Muscle layer of duodenum (tissue), 2 donors: ENCODE results near the gene CYP1A1.

ENCODE experiments used
- H3K27ac ChIP-seq: one replicate; pipeline ENCODE4 v1.7.0; 2013; ENCODE audit warnings: mild to moderate bottlenecking, low read length
- H3K27me3 ChIP-seq: one replicate; pipeline ENCODE4 v1.7.0; 2013; ENCODE audit warnings: low read depth, mild to moderate bottlenecking, control low read depth, low read length
- H3K36me3 ChIP-seq, 2 donors: one replicate each; pipeline ENCODE4 v1.7.0; 2013; ENCODE audit warnings: low read length in 2 of 2, control low read depth in 1 of 2, mild to moderate bottlenecking in 1 of 2; ENCODE audit not compliant: insufficient read depth in 2 of 2, control insufficient read depth in 1 of 2
- H3K4me1 ChIP-seq, 2 donors: one replicate each; pipeline ENCODE4 v1.7.0; 2013; ENCODE audit warnings: low read length in 2 of 2, mild to moderate bottlenecking in 2 of 2, control low read depth in 1 of 2, moderate library complexity in 1 of 2; ENCODE audit not compliant: insufficient read depth in 2 of 2, control insufficient read depth in 1 of 2
- H3K4me3 ChIP-seq, 2 donors: one replicate each; pipeline ENCODE4 v1.7.0; 2013; ENCODE audit warnings: low read length in 2 of 2, low read depth in 1 of 2, mild to moderate bottlenecking in 1 of 2
- H3K9me3 ChIP-seq, 2 donors: one replicate each; pipeline ENCODE4 v1.7.0; 2013; ENCODE audit warnings: low read length in 2 of 2, control low read depth in 1 of 2, mild to moderate bottlenecking in 1 of 2; ENCODE audit not compliant: control insufficient read depth in 1 of 2
- donor health status: healthy.

The CYP1A1 gene

GRCh38 chr15:74716651-74717050, 8.7 kb downstream of the CYP1A1 start:
- Histone ChIP-seq H3K9me3 (no peaks in the 10 kb centered on the region), H3K27ac (no peak overlapping the region), H3K36me3 (no peaks in the 10 kb centered on the region), H3K27me3 (no peaks in the 10 kb centered on the region), H3K4me1 (no peaks in the 10 kb centered on the region), H3K4me3 (no peak overlapping the region)

- H3K27ac ChIP-seq: no peak overlapping the region
- H3K36me3 ChIP-seq: no peaks in the 10 kb centered on the region
- H3K27me3 ChIP-seq: no peaks in the 10 kb centered on the region
- no peaks in the 10 kb centered on the region for H3K9me3 ChIP-seq
- no peak overlapping the region for H3K4me3 ChIP-seq
- no peaks in the 10 kb centered on the region for H3K4me1 ChIP-seq
Observed at GRCh38 chr15:74712311-74712710, 13.0 kb downstream of the CYP1A1 start.

DNA sequence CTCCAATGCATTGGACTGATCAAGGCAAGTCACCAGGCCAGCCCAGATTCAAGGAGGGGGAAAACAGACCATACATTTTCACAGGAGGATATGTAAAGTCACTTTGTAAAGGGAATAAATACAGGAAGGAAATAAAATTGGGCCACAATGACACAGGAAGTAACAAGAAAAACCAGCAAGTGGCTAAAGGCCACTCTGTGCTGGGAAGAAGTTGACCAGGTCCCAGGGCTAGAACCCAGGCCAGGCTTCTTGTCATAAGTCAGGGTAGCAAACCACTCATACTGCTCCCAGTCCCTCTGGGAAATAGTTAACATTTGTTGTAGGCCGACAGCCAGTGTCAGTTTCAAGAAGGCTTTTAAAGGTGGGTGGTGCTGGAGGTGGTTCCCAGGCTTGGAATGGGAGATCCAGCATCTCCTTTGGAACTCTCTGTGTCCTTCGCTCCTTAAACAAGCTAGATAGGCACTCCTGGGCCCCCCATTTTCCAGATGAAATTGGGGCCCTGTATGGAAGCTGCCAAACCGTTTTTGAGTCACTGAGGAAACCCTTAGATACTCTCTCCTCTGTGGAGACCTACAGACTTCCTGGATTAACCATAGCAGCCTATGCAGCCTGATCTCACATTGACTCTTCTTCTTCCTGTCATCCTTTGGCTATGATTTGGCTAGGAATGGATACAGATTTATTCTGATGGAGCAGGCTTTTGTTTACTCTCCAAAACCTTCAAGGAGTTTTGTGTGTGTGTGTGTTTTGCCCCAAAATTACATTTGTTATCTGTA, 14.8 kb downstream of the CYP1A1 start:
- no peaks in the 10 kb centered on the region for H3K4me1 ChIP-seq
- no peaks in the 10 kb centered on the region for H3K27me3 ChIP-seq
- no peak overlapping the region for H3K27ac ChIP-seq
- H3K4me3 ChIP-seq: no peak overlapping the region
- no peaks in the 10 kb centered on the region for H3K9me3 ChIP-seq
- H3K36me3 ChIP-seq: no peaks in the 10 kb centered on the region

- Histone ChIP-seq H3K27ac (no peak overlapping the region), H3K27me3 (no peaks in the 10 kb centered on the region), H3K9me3 (no peaks in the 10 kb centered on the region), H3K4me3 (no peak overlapping the region), H3K36me3 (no peaks in the 10 kb centered on the region), H3K4me1 (no peaks in the 10 kb centered on the region)
Observed at GRCh38 chr15:74709892-74710291, 15.4 kb downstream of the CYP1A1 start.

GRCh38 chr15:74709011-74709410, 16.3 kb downstream of the CYP1A1 start:
- H3K9me3 ChIP-seq: no peaks in the 10 kb centered on the region
- H3K27me3 ChIP-seq: no peaks in the 10 kb centered on the region
- no peak overlapping the region for H3K27ac ChIP-seq
- no peaks in the 10 kb centered on the region for H3K4me1 ChIP-seq
- H3K4me3 ChIP-seq: no peak overlapping the region
- H3K36me3 ChIP-seq: no peaks in the 10 kb centered on the region

DNA sequence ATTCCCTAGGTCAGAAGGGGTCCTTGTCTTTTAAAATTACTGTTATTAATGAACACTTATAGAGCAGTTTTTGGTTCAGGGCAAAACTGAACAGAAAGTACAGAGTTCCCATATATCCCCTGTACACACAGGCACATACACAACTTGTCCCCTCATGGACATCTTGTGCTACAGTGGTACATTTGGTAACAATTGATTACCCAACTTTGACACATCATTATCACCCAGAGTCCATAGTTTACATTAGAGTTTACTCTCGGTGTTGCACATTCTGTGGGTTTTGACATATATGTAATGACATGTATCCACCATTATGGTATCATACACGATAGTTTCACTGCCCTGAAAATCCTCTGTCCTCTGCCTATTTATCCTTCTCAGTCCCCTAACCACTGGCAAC, 28.5 kb downstream of the CYP1A1 start:
- Histone ChIP-seq H3K4me3 (peak overlapping the region; percentile 97 to 99), H3K36me3 (no peaks in the 10 kb centered on the region), H3K9me3 (no peaks in the 10 kb centered on the region), H3K27ac (peak overlapping the region; percentile 85), H3K4me1 (peaks cover 4 to 23% of the 10 kb centered on the region in 2 donors), H3K27me3 (no peaks in the 10 kb centered on the region)

DNA sequence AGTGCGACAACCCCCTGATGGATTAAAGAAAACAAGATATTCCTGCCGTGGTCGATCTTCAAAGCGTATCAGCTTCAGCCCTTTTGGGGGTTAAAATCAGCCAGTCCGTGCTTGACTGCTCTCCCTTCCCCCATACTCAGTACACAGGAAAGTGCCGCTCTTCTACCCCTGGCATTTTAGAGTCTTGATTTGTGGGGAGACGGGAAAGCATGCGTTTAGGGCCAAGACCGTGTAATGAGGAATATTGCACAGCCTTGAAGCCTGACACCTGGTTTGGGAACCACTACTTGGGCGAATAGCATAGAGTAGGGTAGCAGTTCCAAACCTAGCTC, 29.0 kb downstream of the CYP1A1 start:
- H3K36me3 ChIP-seq: no peaks in the 10 kb centered on the region
- H3K4me1 ChIP-seq: peaks cover 4 to 23% of the 10 kb centered on the region in 2 donors
- H3K27me3 ChIP-seq: no peaks in the 10 kb centered on the region
- no peaks in the 10 kb centered on the region for H3K9me3 ChIP-seq
- H3K4me3 ChIP-seq: peak overlapping the region; percentile 97 to 99
- peak overlapping the region; percentile 85 for H3K27ac ChIP-seq

- Histone ChIP-seq H3K36me3 (no peaks in the 10 kb centered on the region), H3K4me1 (peaks cover 4 to 23% of the 10 kb centered on the region in 2 donors), H3K9me3 (no peaks in the 10 kb centered on the region), H3K27me3 (no peaks in the 10 kb centered on the region), H3K27ac (peak within 1 kb of the TSS; percentile 85), H3K4me3 (peak within 1 kb of the TSS; percentile 97 to 99)
Observed at GRCh38 chr15:74695597-74696397, 29.5 kb downstream of the CYP1A1 start, which contains the start of gene EDC3. TSS of gene EDC3 (minus strand) at chr15:74696024. CDS start at chr15:74675124, 20,900 bp downstream.

DNA sequence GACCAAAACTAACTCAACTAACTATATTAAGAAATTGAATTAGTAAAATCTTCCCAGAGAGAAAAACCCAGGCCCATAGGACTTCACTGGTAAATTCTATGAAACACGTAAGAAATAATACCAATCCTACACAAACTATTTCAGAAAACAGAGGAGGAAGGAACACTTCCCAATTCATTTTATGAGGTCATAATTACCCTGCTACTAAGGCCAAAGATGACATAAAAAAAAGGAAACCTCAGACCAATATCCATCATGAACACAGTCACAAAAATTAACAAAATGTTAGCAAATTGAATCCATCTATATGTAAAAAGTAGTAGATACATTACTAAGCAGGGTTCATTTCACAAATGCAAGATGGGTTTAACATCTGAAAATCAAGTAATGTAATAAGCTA, 33.0 kb downstream of the CYP1A1 start:
- Histone ChIP-seq H3K4me3 (no peak overlapping the region), H3K4me1 (peaks cover 4 to 23% of the 10 kb centered on the region in 2 donors), H3K36me3 (no peaks in the 10 kb centered on the region), H3K9me3 (no peaks in the 10 kb centered on the region), H3K27ac (no peak overlapping the region), H3K27me3 (no peaks in the 10 kb centered on the region)

DNA sequence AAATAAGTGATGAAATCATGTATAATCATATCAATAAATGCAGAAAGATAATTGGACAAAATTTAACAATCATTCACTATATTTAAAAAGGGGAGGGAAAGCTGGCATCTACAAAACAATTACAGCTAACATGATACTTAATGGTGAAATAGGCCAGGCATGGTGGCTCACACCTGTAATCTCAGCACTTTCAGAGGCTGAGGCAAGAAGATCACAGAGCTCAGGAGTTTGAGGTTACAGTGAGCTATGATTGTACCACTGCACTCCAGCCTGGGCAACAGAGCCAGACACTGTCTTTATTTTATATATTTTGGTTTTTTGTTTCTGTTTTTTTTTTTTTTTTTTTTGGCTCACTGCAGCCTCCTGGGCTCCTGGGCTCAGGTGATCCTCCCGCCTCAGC, 41.6 kb downstream of the CYP1A1 start:
- Histone ChIP-seq H3K4me3 (no peak overlapping the region), H3K27me3 (no peaks in the 10 kb centered on the region), H3K27ac (no peak overlapping the region), H3K9me3 (no peaks in the 10 kb centered on the region), H3K4me1 (no peaks in the 10 kb centered on the region), H3K36me3 (peaks cover 0 to 14% of the 10 kb centered on the region in 2 donors)

- Histone ChIP-seq H3K4me3 (no peak overlapping the region), H3K4me1 (no peaks in the 10 kb centered on the region), H3K27me3 (no peaks in the 10 kb centered on the region), H3K27ac (no peak overlapping the region), H3K9me3 (no peaks in the 10 kb centered on the region), H3K36me3 (peaks cover 0 to 14% of the 10 kb centered on the region in 2 donors)
Observed at GRCh38 chr15:74682954-74683353, 42.4 kb downstream of the CYP1A1 start.
